GM19035 (cell line): Measurements from ENCODE around the gene PHC2.

Experiments
- ATAC-seq: cut with Tn5 transposase; IDR thresholded peaks from one replicate; pipeline ENCODE4 v1.9.1; 2021; ENCODE audit not compliant: unreplicated experiment

PHC2 gene

GRCh38 chr1:33392206-33392605, 38.7 kb downstream of the PHC2 start:
- ATAC-seq: no peak

DNA sequence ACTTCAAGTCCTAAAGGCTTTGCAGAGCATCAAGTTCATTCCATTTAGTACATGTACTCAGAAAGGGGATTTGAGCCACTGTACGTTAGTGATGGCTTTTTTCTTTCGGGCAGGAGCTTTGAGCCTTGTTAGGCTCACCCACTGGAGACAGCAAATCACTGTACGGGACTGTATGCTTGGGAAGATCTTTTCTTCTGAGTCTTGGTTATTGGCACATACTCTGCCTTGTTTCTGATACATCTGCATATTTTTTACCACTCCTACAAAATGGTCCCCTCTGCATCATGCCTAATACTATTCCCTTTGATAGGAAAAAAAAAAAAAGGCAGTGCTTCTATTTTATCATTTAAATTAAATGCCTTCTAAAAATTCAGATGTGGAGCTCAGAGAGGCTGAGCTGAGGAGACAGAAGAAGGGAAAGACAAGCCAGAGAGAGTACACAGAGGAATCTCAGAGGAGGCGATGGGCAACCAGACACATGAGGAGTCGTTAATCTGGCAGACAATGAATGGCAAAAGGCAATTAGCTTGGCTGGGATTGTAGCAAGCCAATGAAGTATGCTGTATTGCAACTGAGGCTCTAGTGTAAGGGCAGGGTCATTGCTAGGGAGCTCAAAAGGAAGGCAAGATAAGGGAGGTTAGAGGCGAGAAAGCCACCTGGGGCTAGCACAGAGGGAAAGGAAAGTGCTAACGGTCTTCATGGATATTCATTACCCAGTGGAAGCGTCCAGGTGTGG, 39.4 kb downstream of the PHC2 start:
- no peak for ATAC-seq

GRCh38 chr1:33390542-33390941, 40.4 kb downstream of the PHC2 start:
- no peak for ATAC-seq

DNA sequence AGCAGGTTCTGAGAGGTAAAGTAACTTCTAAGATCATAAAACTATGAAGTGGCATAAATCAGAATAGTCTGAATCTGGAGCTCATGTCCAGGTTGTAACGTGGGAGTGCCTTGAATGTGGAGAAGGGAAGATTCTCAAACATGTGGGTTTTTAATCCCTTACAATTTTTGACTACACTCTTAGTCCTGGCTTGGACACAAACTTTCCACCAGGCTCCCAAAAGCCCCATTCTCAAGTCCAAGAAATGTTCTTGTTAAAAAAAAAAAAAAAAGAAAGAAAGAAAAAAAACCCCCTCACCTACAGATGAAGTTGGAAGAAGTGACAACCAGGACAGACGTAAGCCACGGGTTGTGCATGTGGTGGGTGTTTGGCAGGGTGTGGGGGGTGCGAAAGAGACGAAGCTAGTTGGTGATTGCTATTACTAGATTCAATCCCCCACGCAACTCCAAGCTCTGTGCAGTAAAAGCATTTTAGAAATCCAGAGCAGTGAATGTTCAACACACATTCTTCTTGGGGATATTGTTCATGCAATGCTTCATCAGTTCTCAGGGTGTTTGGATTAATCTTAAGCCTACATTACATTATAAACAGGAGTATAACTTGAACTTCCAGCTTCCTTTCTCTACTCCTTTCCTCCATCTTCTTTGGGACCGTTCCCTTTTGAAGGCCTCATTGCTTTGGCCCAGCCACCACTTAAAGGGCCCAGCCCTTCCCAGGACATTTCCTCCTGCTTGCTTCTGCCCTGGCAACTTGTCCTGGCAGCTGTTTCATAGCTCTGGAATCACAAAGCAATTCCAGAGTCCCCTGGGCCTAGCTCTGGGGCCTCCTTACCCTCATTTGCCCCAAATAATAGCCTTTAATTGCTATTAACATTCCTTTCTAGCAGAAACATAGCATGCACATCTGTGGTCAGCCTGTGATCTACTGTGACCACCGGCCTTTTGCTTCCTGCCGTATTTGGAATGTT, 41.8 kb downstream of the PHC2 start:
- no peak for ATAC-seq

DNA sequence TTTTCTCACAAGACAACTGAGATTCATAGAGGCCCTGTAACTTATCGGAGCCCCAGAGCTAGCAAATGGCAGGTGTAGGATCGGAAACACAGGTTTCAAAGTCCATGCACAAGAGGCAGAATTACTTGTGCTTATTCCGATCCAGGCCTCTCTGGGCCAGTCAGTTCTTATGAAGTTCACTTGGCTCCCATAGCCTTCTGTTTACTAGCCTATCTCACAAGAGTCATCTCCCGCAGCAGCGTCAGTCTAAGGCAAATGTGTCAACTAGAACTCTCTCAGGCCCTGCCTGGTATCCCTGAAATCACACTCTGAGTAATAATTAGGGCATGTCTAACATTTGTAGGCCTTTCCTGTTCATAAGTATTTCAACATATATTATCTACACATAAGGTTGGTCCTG, 43.3 kb downstream of the PHC2 start:
- ATAC-seq: no peak

- no peak for ATAC-seq
Measured at GRCh38 chr1:33385251-33385650, 45.6 kb downstream of the PHC2 start.

- ATAC-seq: no peak
Measured at GRCh38 chr1:33384040-33384812, 46.7 kb downstream of the PHC2 start.

- ATAC-seq: no peak
Measured at GRCh38 chr1:33383489-33383888, 47.4 kb downstream of the PHC2 start.

DNA sequence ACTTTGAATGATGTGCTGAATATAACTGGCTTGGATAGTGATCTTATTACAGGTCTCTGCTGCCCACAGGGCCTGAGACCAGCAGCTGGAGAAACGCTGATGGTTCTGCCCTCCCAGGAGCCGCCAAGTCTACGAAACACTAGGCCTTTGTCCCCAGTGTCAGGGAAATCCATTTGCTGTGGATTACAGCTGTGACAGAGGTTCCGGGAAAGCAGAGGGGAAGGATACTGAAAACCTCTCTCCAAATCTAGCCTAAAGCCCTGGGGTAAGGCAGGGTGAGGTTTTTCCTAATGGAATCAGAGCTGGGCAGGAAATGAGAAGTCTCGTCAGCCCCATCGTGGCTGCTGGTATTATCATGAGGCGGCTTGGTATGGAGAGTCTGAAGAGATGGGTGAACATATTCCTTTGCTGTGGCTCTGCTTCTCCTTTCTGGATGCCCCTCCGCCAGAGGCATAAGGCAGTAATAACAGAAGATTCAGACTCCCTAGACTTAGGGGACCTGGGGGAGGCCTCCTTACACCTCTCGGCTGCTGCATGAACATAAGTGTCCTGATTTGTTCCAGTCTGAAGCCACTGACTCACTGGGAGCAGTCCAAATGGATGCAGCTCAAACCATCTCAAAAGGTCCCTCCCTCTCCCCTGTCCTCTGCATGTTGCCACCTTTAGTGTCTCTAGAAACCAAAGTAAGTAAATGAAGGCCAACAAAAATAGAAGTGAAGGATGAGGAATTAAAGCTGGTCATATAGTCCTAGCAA, 48.1 kb downstream of the PHC2 start:
- ATAC-seq: no peak

GRCh38 chr1:33381977-33382376, 48.9 kb downstream of the PHC2 start:
- ATAC-seq: no peak

GRCh38 chr1:33380811-33381210, 50.1 kb downstream of the PHC2 start:
- no peak for ATAC-seq

DNA sequence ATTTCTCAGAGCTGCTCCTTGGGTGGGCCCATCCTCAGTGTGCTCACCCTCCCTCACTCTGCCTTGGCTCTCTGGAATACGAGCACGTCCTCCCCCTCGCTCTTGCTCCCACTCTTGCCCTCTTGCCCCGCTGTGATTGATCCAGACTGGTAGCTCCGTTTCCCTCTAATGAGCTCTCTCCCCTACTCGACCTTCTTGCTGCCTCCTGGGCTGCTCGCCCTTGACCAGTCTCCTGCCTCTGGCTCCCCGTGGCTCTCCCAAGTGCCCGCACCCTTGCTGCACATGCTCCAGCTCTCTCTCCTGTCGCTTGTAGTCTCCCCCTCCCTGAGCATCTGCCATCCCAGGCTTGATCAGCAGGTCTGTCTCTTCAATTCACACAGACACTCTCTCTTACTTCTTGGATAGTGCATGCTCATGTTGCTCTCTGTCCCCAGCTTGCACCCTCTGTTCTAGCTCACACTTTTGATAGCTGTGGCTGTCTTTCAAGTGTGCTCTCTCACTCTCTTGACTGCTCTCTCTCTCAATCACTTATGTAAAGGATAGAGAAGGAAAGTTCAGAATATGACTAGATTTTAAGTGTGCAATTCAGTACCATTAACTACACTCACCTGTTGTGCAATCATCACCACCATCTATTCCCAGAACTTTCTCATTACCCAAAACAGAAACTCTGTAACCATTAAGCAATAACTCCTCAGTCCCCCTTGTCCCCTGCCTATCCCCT, 51.1 kb downstream of the PHC2 start:
- no peak for ATAC-seq

- no peak for ATAC-seq
Measured at GRCh38 chr1:33378976-33379375, 51.9 kb downstream of the PHC2 start.

DNA sequence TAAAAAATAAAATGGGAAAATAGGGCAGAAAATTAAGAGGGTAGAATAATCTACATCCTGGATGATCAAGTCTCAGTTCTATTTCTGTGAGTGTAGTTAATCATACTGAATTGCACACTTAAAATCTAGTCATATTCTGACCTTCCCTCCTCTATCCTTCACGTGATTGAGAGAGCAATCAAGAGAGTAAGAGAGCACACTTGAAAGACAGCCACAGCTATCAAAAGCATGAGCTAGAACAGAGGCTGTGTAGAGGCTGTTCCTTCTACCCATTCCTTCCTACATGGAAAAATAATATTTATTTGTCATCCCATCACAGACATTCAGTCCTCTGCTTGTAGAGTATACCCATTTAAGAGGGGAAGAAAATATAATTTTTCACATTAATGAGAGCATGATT, 52.4 kb downstream of the PHC2 start:
- no peak for ATAC-seq

DNA sequence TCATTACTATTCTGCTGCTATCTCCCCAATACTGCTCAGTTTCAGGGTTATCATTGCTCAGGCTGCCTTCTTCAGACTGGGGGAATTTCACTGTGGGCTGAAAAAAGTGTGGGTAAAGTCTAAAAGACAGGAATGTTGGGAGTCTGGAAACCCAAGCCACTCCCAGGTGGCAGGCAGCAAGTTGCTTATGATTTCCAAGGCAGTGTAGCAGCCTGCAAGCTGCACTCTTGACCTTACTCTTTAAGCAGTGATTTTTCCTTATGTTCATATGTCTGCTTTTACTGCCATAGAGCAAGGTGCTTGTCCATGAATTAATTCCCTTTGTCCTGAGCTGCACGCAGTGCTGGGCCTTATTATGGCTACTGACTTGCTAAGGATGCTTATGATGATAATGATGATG, 53.1 kb downstream of the PHC2 start:
- ATAC-seq: no peak

DNA sequence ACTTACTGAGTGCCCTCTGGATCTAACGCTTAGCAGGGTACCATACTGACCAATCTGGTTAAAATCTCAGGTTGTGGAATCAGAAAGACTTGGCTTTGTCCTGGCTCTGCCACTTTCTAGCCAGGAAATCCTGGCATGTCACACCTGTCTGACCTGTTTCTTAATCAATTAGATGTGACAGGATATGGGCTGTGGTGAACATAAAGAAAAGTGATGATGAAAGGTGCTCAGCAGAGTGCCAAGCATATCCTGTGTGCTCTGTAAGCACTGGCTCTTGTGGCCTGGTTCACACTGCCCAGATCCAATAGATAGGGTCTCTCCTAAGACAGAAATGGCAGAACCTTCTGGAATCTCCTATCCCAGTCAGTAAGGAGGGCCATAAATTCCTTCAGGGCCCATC, 53.9 kb downstream of the PHC2 start:
- ATAC-seq: no peak

GRCh38 chr1:33375316-33375715, 55.6 kb downstream of the PHC2 start:
- ATAC-seq: no peak

DNA sequence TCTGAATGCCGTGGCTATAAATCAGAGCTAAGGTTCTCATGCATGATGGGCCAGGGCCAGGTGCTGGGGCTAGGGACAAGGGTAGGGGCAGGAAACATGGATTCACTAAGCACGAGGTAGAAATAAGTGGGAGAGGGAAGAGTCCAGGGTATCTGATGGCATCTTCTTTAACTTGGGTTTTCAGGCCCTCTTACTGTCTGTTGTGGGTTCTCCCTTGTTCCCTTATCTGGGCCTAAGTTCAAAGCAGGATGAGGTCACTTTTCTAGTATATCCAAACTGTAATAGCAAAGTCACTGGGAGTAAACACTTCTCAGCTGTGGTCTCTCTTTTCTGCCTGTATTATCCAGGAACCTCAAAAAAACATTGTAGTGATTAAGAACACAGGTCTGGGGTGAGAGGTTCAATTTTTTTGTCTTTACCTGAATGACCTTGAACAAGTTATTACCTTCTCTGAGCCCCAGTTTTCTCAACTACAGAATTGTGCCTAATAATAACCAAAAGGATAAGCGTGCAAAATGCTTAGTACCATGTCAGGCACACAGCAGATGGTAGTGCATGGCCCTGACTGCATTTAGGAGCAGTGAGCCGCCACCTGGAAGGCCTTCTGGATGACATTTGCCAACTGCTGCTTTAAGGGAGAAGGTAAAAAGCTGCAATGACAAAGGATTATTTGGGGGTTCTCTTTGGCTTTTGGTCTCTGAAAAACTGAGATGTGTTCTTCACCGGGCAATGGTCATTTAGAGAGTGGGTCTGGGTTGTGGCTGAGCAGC, 56.4 kb downstream of the PHC2 start:
- no peak for ATAC-seq

DNA sequence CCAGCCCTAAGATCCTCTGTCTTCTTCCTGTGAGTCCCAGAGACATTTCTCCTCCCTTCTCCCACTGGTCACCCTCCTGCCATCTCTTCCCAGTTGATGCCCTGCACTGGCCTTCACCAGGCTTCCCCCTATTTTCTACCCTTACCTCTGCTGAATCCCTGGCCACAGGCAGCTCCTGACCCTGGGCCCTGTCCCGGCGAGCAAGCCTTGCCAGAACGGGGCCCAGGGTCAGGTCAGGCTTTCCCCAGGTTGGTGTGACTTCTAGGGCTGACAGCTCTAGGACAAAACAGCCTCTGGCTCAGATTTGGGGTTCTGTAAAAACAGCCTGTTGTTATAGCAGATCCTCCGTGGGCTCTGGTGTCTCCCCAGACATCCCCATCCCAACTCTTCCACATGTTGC, 57.3 kb downstream of the PHC2 start:
- no peak for ATAC-seq
